Stimulated activated effector memory CD8-positive, alpha-beta T cell treated with anti-CD3 and anti-CD28 coated beads, Interleukin-12 subunit alpha, Interleukin-12 subunit beta, amount 100 ng/mL, for 72 hours (primary cell): ENCODE measurements around the gene GRIK4.
A peak's percentile ranks its signal among the peaks of the same experiment; 100 is the strongest.

Experiments
- ATAC-seq: fragments of 150-1000 bp; cut with Tn5 transposase; 2 replicates; pipeline ENCODE4 v1.10.0; 2021
- DNase-seq, 2 donors: peaks; one replicate each; pipeline ENCODE4 v3.0.0; 2021 to 2022; ENCODE audit warnings: low spot score in 2 of 2
- H3K27ac Mint-ChIP-seq: one replicate; pipeline ENCODE4 v1.8.0; 2022; ENCODE audit warnings: mild to moderate bottlenecking, mixed read lengths
- H3K36me3 Mint-ChIP-seq: one replicate; pipeline ENCODE4 v1.8.0; 2022; ENCODE audit warnings: mild to moderate bottlenecking, mixed read lengths
- H3K4me1 Mint-ChIP-seq: one replicate; pipeline ENCODE4 v1.8.0; 2022; ENCODE audit warnings: mixed read lengths
- H3K4me3 Mint-ChIP-seq: one replicate; pipeline ENCODE4 v1.8.0; 2022; ENCODE audit warnings: mild to moderate bottlenecking, mixed read lengths
- H3K9me3 Mint-ChIP-seq: one replicate; pipeline ENCODE4 v1.8.0; 2022; ENCODE audit warnings: mixed read lengths

GRIK4 gene

GRCh38 chr11:120706257-120706656 is 194.7 kb downstream of the GRIK4 start:
- Mint-ChIP-seq H3K9me3 (no peaks in the 10 kb centered on the region), H3K4me3 (no peak overlapping the region), H3K27ac (no peak overlapping the region), H3K4me1 (no peaks in the 10 kb centered on the region), H3K36me3 (no peaks in the 10 kb centered on the region)
- no peak for DNase-seq
- ATAC-seq = no peak

- Mint-ChIP-seq H3K36me3 (no peaks in the 10 kb centered on the region), H3K9me3 (no peaks in the 10 kb centered on the region), H3K4me3 (no peak overlapping the region), H3K27ac (no peak overlapping the region), H3K4me1 (no peaks in the 10 kb centered on the region)
- ATAC-seq = no peak
- DNase-seq = no peak
These were observed 195.6 kb downstream of the GRIK4 start for GRCh38 chr11:120707098-120707497.

DNA sequence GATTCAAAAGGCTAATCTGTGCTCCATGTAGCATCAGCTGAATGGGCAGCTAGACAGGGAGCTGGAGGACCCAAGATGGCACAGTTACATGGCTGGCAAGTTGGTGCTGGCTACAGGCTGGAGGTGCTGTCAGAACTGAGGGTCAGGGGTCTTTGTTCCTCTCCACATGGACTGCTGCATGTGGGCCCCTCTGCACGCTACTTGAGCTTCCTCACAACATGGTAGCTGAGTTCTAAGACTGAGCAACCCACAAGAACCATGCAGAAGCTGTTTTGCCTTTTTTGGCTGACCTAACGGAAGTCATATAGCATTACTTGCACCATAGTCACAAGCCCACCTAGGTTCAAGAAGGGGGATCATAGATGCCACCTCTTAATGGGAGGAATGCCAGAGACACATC is 196.1 kb downstream of the GRIK4 start:
- H3K36me3 Mint-ChIP-seq = no peaks in the 10 kb centered on the region
- no peaks in the 10 kb centered on the region for H3K4me1 Mint-ChIP-seq
- no peak overlapping the region for H3K4me3 Mint-ChIP-seq
- no peak overlapping the region for H3K27ac Mint-ChIP-seq
- no peaks in the 10 kb centered on the region for H3K9me3 Mint-ChIP-seq
- no peak for ATAC-seq
- no peak for DNase-seq

DNA sequence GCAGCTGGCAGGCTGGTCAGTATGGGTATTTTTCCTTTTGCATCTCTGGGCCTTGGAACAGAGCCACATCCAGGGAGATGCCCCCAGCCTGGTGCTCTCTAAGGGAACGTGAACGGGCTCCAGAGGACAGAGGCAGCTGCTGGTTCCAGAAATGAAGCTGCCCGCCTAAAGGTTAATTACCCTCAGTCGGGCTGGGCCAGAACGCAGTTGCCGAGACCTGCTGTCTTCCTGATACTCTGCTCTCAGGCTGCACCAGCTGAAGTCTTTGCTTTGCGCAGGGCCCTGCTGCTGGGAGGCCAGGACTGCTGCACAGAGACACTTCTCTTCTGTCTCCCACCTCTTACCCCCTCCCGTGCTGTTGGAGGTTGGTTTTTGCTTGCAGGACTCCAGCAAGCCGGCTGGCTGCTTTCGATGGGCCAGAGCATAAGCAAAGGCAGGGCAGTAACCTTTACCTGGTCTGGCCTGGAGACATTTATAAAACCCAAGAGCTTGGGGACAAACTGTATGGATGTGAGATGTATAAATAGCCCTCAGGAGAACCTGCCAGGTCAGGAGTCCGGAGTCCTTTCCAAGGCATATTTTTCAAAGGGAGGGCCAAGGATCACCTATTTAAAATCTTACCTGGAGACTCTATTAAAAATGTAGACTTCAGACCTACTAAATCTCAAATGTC is 197.1 kb downstream of the GRIK4 start:
- no peak for DNase-seq
- no peaks in the 10 kb centered on the region for H3K9me3 Mint-ChIP-seq

GRCh38 chr11:120709808-120710207 is 198.3 kb downstream of the GRIK4 start:
- Mint-ChIP-seq H3K27ac (no peak overlapping the region), H3K4me3 (no peak overlapping the region), H3K4me1 (no peaks in the 10 kb centered on the region), H3K36me3 (no peaks in the 10 kb centered on the region), H3K9me3 (no peaks in the 10 kb centered on the region)
- DNase-seq (no peak), ATAC-seq (no peak)

More for the DNA sequence above, 197.1 kb downstream of the GRIK4 start:
- Mint-ChIP-seq H3K4me1 (no peaks in the 10 kb centered on the region), H3K27ac (no peak overlapping the region), H3K36me3 (no peaks in the 10 kb centered on the region), H3K4me3 (no peak overlapping the region)
- ATAC-seq = no peak

- no peaks in the 10 kb centered on the region for H3K36me3 Mint-ChIP-seq
- H3K4me1 Mint-ChIP-seq = no peaks in the 10 kb centered on the region
- H3K27ac Mint-ChIP-seq = no peak overlapping the region
- no peak for ATAC-seq
- DNase-seq = no peak
- H3K9me3 Mint-ChIP-seq = no peaks in the 10 kb centered on the region
- no peak overlapping the region for H3K4me3 Mint-ChIP-seq
These were observed 199.0 kb downstream of the GRIK4 start for GRCh38 chr11:120710354-120711131.

GRCh38 chr11:120712014-120712413 is 200.5 kb downstream of the GRIK4 start:
- ATAC-seq (no peak), DNase-seq (no peak)
- H3K4me3 Mint-ChIP-seq = no peak overlapping the region
- H3K9me3 Mint-ChIP-seq = no peaks in the 10 kb centered on the region
- no peaks in the 10 kb centered on the region for H3K4me1 Mint-ChIP-seq
- H3K27ac Mint-ChIP-seq = no peak overlapping the region
- H3K36me3 Mint-ChIP-seq = no peaks in the 10 kb centered on the region

DNA sequence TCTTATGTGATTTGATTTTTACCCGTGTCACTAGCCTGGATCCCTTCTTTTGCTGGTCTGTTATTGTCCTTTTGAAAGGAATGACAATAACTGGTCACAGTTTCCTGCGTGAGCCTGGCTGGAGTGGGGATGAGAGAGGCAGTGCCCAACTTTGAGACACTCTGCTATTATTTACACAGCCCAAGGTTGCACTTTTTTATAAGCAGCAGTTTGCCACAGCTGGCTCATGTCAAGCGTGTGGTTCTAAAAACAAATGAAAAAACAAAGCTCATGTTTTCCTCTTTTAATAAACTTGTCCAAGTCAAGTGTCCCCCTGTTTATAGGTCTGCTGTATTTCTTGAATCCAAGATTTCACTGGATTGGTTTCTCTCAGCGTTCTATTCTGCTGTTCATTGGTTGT is 201.3 kb downstream of the GRIK4 start:
- ATAC-seq = no peak
- H3K4me3 Mint-ChIP-seq = no peak overlapping the region
- DNase-seq = no peak
- H3K36me3 Mint-ChIP-seq = no peaks in the 10 kb centered on the region
- no peaks in the 10 kb centered on the region for H3K9me3 Mint-ChIP-seq
- H3K4me1 Mint-ChIP-seq = no peaks in the 10 kb centered on the region
- no peak overlapping the region for H3K27ac Mint-ChIP-seq

DNA sequence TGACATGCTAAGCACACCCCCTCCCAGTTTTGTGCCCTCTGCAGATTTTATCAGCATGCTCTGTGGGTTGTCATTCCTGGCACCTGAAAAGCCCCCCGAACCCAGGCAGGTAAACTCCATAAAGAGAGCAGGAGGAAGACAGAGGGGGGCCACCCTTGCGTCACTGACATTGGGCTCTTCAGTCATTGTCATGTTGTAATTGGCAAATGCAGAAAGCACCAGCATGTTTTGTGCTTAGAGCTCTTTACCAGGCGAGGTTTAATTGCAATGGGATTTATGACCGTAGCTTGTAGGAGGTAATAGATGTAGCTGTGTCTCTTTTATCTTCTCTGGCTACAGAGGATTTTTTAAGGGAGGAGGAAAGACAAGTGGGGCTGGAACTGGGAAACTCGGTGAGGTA is 201.7 kb downstream of the GRIK4 start:
- Mint-ChIP-seq H3K4me1 (no peaks in the 10 kb centered on the region), H3K4me3 (no peak overlapping the region), H3K9me3 (no peaks in the 10 kb centered on the region), H3K36me3 (no peaks in the 10 kb centered on the region), H3K27ac (no peak overlapping the region)
- ATAC-seq (no peak), DNase-seq (no peak)

DNA sequence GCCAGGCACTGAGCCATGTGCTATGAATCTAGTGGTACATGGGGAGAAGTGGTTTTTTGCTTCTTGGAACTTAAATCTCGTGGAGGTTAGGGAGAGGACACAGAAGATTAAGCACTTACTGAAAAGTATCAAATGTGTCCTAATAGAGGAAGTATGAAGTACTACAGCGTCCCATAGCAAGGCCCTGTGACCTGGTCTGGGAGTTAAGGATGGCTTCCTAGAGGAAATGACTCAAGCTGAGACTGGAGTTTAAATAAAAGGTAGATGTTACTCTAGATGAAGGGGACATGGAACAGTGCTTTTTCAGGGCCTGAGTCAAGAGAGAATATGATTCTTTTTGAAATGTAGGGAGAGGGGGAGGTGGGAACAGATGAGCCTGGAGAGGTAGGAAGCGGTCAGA is 202.9 kb downstream of the GRIK4 start:
- DNase-seq = no peak
- Mint-ChIP-seq H3K4me1 (no peaks in the 10 kb centered on the region), H3K27ac (no peak overlapping the region), H3K36me3 (no peaks in the 10 kb centered on the region), H3K4me3 (no peak overlapping the region), H3K9me3 (no peaks in the 10 kb centered on the region)
- no peak for ATAC-seq

GRCh38 chr11:120715239-120715638 is 203.7 kb downstream of the GRIK4 start:
- no peaks in the 10 kb centered on the region for H3K4me1 Mint-ChIP-seq
- no peak overlapping the region for H3K27ac Mint-ChIP-seq

DNA sequence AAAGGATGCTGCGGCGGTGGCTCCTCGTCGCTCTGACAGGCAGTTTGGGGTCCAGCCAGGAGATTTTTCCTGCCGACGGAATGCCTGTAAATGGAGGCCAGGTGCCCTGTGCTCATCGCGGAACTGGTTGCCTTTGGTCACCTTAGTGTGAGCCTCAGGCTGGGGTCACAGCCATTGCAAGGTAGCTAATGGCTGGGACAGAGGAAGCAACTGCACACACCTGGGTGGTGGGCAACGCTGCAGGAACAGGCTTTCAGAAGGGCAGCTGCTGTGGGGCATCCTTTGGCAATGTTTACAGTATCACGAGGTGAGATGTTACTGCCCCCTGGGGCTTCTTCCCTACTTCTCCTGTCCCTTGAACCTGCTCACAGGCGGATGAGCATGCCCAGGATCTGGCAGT is 205.5 kb downstream of the GRIK4 start:
- DNase-seq = no peak
- no peaks in the 10 kb centered on the region for H3K9me3 Mint-ChIP-seq
- no peaks in the 10 kb centered on the region for H3K36me3 Mint-ChIP-seq
- ATAC-seq = no peak
- H3K4me1 Mint-ChIP-seq = no peaks in the 10 kb centered on the region
- H3K4me3 Mint-ChIP-seq = no peak overlapping the region
- H3K27ac Mint-ChIP-seq = no peak overlapping the region

More at GRCh38 chr11:120715239-120715638, 203.7 kb downstream of the GRIK4 start:
- ATAC-seq = no peak
- peak overlapping the region; percentile 40 for H3K4me3 Mint-ChIP-seq
- H3K36me3 Mint-ChIP-seq = no peaks in the 10 kb centered on the region
- H3K9me3 Mint-ChIP-seq = no peaks in the 10 kb centered on the region
- no peak for DNase-seq

- no peaks in the 10 kb centered on the region for H3K4me1 Mint-ChIP-seq
- DNase-seq = no peak
- no peaks in the 10 kb centered on the region for H3K36me3 Mint-ChIP-seq
- ATAC-seq = no peak
- H3K4me3 Mint-ChIP-seq = no peak overlapping the region
- H3K27ac Mint-ChIP-seq = no peak overlapping the region
- no peaks in the 10 kb centered on the region for H3K9me3 Mint-ChIP-seq
These were observed 206.1 kb downstream of the GRIK4 start for GRCh38 chr11:120717623-120718022.

DNA sequence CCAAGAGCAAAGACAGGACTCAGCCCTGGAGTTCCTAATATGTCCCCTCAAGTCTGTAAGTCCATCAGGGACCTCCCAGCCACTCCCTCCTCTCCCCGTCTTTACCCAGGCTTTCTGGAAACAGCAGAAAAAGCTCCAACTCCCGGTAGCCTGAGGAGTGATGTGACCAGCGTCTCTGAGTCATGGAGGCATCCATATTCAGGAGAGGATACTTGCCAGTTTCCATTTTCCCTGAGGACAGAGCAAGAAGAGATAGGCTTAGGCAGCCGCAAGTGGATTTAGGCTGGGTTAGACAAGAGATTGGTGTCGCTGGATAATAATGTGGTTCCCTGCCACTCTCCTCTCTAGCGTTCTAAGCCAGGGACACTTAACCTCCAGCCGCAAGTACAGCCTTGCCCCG is 206.6 kb downstream of the GRIK4 start:
- no peak overlapping the region for H3K4me3 Mint-ChIP-seq
- H3K4me1 Mint-ChIP-seq = no peaks in the 10 kb centered on the region
- H3K9me3 Mint-ChIP-seq = no peaks in the 10 kb centered on the region
- DNase-seq (no peak), ATAC-seq (no peak)
- H3K27ac Mint-ChIP-seq = no peak overlapping the region
- H3K36me3 Mint-ChIP-seq = no peaks in the 10 kb centered on the region

DNA sequence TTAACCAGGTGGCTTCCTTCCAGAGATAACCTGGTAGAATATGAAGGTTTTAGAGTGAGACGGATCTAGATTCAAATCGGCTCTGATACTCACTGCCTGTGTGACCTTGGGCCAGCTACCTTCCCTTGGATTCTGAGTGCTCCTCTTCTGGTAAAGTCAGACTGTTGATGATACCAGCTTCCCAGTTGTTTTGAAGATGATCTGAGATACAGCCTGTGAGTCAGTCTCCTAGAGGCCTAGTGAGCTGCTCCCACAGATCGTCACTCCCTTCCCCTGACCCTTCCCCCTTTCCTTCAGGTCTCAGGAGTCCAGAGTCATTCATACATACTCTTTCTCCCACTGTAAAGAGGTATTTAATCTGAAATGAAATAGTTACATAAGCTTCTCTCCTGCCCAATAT is 207.8 kb downstream of the GRIK4 start:
- no peak overlapping the region for H3K27ac Mint-ChIP-seq
- H3K4me3 Mint-ChIP-seq = no peak overlapping the region
- H3K36me3 Mint-ChIP-seq = no peaks in the 10 kb centered on the region
- ATAC-seq (no peak), DNase-seq (no peak)
- H3K9me3 Mint-ChIP-seq = no peaks in the 10 kb centered on the region
- no peaks in the 10 kb centered on the region for H3K4me1 Mint-ChIP-seq

DNA sequence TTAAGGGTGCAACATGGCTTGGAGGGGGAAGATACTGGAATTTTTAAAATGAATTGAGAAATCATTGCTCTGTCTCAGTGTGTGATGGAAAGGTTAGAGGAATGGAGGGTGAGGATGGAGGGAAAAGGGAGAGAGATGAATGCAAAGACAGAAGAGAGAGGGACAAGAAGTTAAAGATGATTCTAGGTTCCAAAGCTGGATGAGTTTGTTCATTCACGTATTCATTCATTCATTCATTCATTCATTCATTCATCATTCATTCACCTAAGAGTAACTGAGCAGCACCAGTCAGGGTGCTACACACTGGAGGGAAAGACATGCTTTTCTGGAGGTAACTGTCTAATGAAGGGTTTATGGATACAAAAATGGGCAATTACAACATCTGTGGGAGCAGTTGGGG is 209.2 kb downstream of the GRIK4 start:
- DNase-seq (no peak), ATAC-seq (no peak)
- Mint-ChIP-seq H3K36me3 (no peaks in the 10 kb centered on the region), H3K4me3 (no peak overlapping the region), H3K9me3 (no peaks in the 10 kb centered on the region), H3K27ac (no peak overlapping the region), H3K4me1 (no peaks in the 10 kb centered on the region)
